G401.6 (cell line): ENCODE measurements around the gene LKAAEAR1.

ENCODE experiments used
- FAIRE-seq: peaks from 2 replicates; lab custom pipeline; 2012; peaks lifted over from hg19 to GRCh38; lab: Jason Lieb, UNC

LKAAEAR1 gene

GRCh38 chr20:64065062-64065973 is 18.9 kb downstream of the LKAAEAR1 start:
- no peak for FAIRE-seq

- FAIRE-seq: no peak
Observed at GRCh38 chr20:64064145-64064698, 20.0 kb downstream of the LKAAEAR1 start.

- no peak for FAIRE-seq
Observed at GRCh38 chr20:64063389-64064144, 20.6 kb downstream of the LKAAEAR1 start.

- no peak for FAIRE-seq
Observed at GRCh38 chr20:64062596-64063388, 21.4 kb downstream of the LKAAEAR1 start, which contains the start of gene TCEA2. TSS of gene TCEA2 (plus strand) at chr20:64063198. CDS start at chr20:64063313, 115 bp downstream.

GRCh38 chr20:64062276-64062595 is 22.0 kb downstream of the LKAAEAR1 start:
- FAIRE-seq: no peak

- FAIRE-seq: no peak
Observed at GRCh38 chr20:64058536-64058935, 25.7 kb downstream of the LKAAEAR1 start.

DNA sequence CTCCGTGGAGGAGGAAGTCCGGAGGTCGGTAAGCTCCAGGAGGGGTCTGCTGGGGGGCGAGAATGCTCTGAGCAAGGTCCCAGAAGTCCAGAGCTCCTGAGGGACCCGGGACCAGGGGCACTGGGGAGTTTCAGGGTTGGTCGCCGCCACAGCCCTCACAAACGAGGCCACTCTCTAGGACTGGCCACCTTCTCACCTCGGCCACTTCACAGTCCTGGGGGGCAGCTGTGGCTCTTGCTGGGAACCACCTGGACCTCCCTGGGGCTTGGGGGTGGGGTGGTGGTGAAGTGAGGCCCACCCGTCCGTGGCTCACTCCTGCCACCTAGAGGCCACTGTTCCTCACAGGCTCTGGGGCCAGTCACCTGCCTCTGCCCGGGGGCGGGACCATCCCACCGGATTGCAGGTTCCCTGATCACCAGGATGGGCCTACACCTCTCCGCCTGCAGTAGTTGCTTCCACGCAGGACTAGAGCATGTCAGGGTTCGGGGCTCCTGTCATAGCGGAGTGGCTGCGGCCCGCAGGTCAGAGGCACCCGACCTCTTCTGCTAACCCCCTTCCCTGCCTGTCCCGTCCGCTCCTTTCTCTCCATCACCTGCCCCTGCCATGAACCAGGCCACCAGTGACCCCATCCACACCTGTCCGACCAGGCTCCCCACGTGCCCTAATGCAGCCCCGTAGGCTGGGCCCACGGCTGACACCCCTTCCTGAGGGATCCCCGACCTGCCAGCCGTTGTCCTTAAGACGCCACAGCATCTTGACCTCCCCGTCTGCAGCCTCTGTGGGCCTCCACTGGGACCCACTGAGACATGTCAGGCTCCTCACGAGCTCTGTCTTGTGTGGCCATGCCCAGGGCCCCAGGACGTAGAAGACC is 26.3 kb downstream of the LKAAEAR1 start:
- FAIRE-seq: no peak

DNA sequence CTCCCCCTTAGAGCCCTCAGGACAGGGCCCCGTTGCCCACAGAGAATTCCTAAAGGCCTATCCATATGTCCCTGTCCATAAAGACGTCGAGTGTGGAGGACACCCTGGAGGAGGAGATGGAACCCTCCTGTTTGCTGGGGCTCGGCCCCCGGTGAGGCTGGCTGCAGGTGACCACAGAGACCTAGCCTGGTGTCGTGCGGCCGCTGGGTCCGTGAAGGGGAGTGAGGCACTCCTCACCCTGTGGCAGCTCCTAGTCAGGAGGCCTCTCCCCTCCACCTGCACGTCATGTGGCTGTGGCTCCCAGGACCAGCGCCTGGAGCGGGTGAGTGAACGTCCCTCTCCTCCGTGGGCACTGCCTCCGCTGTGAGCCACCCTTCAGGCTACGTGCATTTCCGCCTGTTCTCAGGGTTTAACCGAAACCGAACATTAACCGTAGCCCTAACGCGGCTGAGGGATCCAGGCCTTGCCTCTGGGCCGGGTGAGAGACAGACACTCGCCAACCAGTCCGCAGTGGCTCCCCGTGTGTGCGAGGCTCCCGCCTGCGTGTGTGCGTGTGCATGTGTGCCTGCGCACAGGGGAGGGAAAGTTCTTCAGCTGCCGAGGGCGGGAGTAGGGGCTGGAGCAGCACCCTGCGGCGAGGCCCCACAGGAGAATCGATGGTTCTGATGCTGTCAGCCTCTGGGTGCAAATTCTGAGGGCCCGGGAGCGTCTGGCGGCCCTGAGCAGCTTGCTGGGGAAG is 27.1 kb downstream of the LKAAEAR1 start:
- no peak for FAIRE-seq

- no peak for FAIRE-seq
Observed at GRCh38 chr20:64056639-64056888, 27.6 kb downstream of the LKAAEAR1 start.

GRCh38 chr20:64055893-64056638 is 28.1 kb downstream of the LKAAEAR1 start:
- FAIRE-seq: no peak

DNA sequence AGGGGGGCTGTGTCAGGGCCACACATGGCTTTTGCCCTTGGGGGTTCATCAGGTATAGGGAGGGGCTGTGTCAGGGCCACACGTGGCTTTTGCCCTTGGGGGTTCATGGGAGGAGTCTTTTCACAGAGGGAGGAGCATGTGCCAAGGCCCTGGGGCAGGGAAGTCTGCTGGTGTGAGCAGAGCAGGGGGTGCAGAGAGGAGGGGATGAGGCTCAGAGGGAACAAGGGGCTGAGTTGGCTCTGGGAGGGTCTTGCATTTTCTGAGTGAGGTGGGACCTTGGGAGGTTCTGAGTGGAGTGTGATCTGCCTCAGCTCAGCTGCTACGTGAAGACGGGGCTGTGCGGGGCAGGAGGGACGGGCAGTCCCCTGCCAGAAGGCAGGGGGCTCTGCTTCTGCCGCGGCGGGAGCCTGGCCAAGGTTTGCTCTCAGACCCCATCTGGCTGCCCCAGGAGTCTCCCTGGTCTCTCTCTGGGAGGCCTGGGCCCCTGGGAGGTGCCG is 28.8 kb downstream of the LKAAEAR1 start:
- FAIRE-seq: no peak

GRCh38 chr20:64053841-64054661 is 30.1 kb downstream of the LKAAEAR1 start:
- no peak for FAIRE-seq

DNA sequence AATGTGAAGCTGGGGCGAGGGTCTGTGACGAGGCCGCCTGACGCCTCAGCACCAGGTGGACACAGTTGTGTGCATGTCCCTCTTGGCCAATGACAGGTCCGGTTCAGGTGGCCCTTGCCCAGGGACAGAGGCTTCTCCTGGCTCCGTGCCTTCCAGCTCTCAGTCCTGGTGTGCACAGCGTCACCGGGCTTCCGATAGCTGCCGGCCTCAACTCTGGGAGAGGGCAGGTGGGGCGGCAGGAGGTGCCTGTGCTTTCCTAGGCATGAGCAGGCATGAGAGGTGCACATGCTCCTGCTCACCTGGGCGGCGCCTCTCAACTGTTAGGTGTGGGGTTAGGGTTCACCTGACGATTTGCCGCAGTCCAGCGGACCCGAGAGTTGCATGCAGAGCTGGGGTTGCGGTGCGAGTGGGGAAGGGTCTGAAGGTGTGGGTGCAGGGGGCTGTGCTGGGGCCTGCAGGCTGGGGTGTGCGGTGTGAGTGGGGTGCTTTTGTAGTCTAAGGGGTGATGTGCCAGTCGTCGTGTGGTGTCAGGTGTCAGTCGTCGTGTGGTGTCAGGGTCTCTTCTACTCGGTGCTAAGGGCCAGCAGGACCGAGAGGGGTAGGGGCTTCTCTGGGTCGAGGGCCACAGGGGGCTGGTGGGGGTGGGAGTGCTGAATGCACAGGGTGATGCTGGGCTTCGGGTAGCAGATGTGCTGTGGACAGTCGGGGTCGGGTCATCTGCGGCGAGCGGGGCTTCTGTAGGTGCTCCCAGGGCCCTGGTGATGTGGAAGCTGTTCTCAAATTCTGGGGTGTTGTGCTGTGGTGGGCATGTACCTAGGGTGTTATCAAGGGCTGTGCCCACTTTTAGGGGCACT is 31.0 kb downstream of the LKAAEAR1 start:
- FAIRE-seq: no peak

DNA sequence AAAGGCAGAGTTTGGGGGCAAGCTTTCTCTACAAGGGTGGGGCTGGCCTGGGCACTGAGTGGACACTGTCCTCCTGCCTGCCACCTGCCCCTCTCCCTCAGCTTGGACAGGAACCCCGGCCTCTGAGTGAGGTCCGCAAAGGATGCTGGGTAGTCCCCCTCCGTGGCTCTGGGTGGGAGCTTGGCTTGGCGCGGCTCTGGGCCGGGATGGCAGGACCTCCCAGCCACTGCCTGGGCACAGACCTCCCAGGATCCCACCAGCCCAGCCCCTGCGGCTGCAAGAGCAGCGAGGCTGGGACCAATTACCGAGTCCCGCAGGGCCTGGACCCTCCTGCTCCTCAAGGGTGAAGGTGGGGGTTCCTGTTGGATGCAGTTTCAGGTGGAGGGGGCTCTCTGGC is 31.9 kb downstream of the LKAAEAR1 start:
- no peak for FAIRE-seq

DNA sequence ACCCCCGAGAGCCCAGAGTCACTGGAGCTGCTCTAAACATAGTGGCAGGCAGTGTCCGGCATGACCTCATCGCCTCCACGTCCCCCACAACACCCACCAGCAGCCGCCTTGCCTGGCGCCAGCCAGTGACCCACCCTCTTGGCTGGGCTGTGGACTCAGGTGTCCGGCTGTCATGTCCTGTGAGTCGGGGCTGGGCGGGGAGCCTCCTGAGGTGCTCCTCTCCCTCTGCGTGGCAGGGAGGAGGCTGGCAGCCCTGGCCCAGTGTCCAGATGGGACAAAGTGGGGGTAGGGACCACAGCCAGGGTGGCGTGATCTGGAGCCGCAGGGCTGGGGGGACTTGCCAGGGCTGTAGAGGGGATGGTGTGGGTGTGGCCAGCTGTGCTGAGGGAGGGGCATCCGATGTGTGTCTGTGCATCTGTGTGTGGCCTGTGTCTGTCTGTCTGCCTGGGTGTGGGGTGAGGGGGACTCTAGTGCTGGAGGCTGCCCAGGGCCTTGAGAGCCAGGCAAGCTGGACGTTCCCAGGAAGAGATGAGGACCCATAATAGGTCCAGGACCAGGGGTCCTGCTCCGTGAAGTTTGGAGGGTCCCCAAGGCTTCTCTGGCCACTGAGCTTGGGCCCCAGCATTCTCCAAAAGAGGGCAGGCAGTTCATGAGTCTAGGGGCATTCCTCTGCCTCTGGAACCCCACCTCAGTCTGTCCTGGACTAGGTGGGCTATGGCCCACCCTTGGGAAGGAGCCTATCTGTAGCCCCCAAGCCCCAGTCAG is 32.5 kb downstream of the LKAAEAR1 start:
- no peak for FAIRE-seq

GRCh38 chr20:64051033-64051452 is 33.2 kb downstream of the LKAAEAR1 start:
- no peak for FAIRE-seq
